Sigmoid colon (tissue), 4 donors: ENCODE measurements around the gene HIVEP3.

ENCODE experiments used
- POLR2A ChIP-seq, 2 donors: fragments of 450-650 bp; IDR thresholded peaks; one replicate each; pipeline ENCODE4 v1.6.1; 2016; ENCODE audit warnings: antibody characterized with exemption in 2 of 2, mild to moderate bottlenecking in 2 of 2, moderate library complexity in 2 of 2
- POLR2AphosphoS5 ChIP-seq, 4 donors: sonication (generic); formaldehyde crosslinking; IDR thresholded peaks; one replicate each; pipeline ENCODE4 v1.6.1; 2017; ENCODE audit warnings: antibody characterized with exemption in 4 of 4
- TF ChIP-seq, protein P1 (sequence below), 4 experiments: fragments of 450-650 bp in 3 of 4; fragments of 200-600 bp in 1 of 4; IDR thresholded peaks; one replicate each; pipeline ENCODE4 v1.5.1; 2016 to 2019; ENCODE audit warnings: antibody characterized with exemption in 4 of 4, mild to moderate bottlenecking in 3 of 4, moderate library complexity in 2 of 4

DNA sequence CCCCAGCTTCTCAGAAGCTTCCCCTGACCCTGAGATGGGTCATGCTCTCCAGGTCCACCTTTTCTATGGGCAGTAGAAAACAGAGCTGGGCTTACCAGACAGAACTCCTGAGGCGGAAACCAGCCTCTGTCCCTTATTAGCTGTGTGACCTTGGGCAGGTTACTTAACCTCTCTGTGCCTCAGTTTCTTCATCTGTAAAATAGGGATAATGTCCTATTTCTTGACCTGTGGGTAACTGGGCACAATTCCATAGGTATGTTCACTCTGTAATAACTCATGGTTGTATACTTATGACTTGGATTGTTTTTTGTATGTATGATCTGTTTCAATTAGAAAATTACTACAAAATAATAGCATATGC, 377.1 kb downstream of the HIVEP3 start:
- TF ChIP-seq, protein P1, sequence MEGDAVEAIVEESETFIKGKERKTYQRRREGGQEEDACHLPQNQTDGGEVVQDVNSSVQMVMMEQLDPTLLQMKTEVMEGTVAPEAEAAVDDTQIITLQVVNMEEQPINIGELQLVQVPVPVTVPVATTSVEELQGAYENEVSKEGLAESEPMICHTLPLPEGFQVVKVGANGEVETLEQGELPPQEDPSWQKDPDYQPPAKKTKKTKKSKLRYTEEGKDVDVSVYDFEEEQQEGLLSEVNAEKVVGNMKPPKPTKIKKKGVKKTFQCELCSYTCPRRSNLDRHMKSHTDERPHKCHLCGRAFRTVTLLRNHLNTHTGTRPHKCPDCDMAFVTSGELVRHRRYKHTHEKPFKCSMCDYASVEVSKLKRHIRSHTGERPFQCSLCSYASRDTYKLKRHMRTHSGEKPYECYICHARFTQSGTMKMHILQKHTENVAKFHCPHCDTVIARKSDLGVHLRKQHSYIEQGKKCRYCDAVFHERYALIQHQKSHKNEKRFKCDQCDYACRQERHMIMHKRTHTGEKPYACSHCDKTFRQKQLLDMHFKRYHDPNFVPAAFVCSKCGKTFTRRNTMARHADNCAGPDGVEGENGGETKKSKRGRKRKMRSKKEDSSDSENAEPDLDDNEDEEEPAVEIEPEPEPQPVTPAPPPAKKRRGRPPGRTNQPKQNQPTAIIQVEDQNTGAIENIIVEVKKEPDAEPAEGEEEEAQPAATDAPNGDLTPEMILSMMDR (IDR thresholded peaks at IDR 0.05) = no peak
- no peak for TF ChIP-seq POLR2A (IDR thresholded peaks at IDR 0.05)
- TF ChIP-seq POLR2AphosphoS5 (IDR thresholded peaks at IDR 0.05) = no peak
